Hepatocyte (in vitro differentiated cells): ENCODE measurements around the gene SLC38A11.

Experiments
- CTCF ChIP-seq: fragments of 200-600 bp; sonication (generic); IDR thresholded peaks from 2 replicates; pipeline ENCODE4 v1.5.1; 2016; ENCODE audit warnings: antibody characterized with exemption, mild to moderate bottlenecking; ENCODE audit not compliant: poor library complexity
- EZH2 ChIP-seq: fragments of 200-600 bp; sonication (generic); IDR thresholded peaks from 2 replicates; pipeline ENCODE4 v1.6.1; 2016; ENCODE audit warnings: antibody characterized with exemption, mild to moderate bottlenecking, borderline replicate concordance

- no peak for TF ChIP-seq CTCF
- no peak for TF ChIP-seq EZH2
These were observed 56.2 kb downstream of the SLC38A11 start for GRCh38 chr2:164899121-164899520.
